HG02678 (cell line): ENCODE measurements around the gene EZH1.

ENCODE experiments used
- ATAC-seq: cut with Tn5 transposase; IDR thresholded peaks from one replicate; pipeline ENCODE4 v1.9.1; 2021; ENCODE audit warnings: mild to moderate bottlenecking, moderate library complexity; ENCODE audit not compliant: unreplicated experiment

The EZH1 gene

DNA sequence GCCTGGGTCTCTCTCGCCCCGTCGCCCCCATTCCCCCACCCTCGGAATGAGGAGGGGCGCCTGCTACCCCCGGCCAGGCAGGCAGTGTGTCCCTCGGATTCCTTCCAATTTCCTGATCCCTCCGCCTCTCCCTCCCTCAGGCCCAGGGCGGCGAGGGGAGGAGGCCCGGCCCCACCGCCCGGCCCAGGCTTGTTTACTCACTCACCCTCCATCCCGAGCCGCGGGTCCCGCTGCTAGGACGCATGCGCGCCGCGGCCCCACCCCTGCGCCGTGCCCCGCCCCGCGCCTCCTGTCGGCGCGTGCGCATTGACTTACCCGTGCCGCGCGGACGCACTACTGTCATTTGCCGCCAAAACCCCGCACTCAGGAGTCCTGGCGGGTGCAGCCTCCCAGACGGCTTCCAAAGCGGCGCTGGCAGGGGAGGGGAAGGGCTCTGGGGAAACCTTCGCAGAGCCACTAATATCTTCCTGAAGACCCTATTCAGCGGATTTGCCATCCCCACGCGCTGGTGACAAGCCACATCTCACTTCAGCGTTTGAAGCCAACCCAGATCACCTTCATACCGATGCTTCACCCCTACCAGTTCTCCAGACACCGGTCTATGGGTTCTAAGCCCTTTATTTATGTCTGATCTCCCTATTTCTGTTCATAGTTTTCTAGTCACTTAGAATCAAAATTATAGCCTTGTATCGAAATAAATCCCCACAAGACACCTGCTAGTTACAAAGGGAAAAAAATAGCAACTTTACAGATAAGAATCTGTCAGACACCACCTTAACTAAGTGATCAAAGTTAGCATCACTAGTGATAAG lies at the start of gene EZH1:
TSS of gene EZH1 (minus strand) at position 235 of the 812 bp plus-strand sequence. CDS start 16,099 bp downstream, outside the sequence.
- peak; percentile 84 for ATAC-seq

DNA sequence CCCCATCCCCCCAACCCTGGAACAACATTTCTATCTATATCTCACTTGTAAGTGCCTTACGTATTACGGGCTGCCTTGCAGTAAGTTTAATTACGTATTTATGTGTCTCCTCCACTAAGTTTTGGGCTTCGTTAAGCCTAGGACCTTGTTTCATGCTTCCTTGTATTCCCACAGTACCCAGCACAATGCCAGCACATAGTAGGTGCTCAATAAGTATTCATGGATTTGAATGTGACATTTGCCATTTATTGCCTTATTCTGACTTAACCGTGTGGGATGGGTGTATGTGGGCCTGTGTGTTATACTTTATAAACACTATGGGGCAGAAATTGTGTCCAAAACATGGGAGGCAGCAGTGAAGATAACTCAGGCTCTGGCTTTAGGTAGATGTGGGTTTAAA lies 47.7 kb upstream of the EZH1 start:
- ATAC-seq: no peak

DNA sequence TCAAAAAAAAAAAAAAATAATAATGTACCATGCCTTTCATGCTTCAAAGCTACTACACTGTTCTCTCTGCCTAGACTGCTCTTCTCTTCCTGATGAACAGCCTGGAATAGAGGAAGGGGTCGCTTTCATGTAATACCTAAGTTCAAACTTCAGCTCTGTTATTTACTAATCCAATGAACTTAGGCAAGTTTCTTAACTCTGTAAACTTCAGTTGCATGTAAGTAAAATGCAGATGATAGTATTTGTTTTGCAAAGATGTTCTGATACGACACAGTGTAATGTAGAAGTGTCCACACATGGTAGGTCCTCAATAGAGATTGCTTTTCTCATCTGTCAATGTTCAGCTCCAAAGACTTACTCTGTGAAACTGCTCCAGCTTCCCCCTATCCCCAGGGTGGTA lies 47.1 kb upstream of the EZH1 start:
- no peak for ATAC-seq

DNA sequence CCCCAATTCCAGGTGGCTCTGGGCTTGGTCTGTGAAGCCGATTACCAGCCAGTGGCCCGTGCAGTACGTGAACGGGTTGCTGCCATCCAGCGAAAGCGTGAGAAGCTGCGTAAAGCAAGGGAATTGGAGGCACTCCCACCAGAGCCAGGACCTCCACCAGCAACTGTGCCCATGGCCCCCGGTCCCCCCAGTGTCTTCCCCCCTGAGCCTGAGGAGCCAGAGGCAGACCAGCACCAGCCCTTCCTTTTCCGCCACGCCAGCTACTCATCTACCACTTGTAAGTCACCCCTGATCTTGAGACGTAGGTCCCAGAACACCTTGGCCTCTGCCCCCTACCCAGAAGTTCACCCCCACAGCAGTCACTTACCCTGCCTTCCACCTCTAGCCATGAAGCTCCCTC lies 42.4 kb upstream of the EZH1 start:
- ATAC-seq: no peak

DNA sequence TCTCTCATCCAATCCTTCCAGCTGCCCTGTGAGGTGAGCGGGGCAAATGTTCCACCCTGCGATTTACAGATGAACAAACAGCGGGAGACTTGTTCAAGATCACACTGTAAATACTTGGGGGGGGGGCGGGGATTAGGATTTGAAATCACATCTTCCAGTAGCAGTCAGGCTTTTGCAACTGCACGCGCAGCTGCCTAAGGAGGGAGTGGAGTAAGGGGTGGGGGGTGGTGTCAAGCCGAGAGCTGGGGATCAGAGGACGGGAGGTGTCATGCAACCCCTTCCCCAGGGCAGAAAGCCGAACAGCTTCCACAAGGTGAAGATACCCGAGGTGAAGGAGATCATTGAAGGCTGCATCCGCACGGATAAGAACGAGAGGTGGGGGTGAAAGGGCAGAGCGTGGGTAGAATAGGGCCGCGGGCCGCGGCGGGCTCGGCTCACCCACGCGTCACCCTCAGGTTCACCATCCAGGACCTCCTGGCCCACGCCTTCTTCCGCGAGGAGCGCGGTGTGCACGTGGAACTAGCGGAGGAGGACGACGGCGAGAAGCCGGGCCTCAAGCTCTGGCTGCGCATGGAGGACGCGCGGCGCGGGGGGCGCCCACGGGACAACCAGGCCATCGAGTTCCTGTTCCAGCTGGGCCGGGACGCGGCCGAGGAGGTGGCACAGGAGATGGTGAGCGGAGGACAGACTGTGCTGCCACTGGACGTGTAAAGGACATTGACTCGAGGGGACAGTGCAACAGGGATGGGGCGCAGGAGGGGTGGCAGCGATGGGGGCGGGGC lies 40.2 kb upstream of the EZH1 start:
- ATAC-seq: no peak

DNA sequence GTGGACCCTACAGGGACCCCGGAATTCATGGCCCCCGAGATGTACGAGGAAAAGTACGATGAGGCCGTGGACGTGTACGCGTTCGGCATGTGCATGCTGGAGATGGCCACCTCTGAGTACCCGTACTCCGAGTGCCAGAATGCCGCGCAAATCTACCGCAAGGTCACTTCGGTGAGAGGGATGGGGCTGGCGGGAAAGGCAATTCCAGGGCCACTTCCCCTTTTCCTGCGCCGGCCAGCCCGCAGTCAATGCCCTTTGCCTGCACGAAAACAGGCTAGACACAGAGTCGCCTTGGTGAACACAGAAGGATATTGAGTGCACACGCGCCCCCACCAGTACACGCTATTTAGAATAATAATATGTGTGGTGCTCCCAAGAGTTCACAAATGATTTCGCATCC lies 39.6 kb upstream of the EZH1 start:
- ATAC-seq: no peak

DNA sequence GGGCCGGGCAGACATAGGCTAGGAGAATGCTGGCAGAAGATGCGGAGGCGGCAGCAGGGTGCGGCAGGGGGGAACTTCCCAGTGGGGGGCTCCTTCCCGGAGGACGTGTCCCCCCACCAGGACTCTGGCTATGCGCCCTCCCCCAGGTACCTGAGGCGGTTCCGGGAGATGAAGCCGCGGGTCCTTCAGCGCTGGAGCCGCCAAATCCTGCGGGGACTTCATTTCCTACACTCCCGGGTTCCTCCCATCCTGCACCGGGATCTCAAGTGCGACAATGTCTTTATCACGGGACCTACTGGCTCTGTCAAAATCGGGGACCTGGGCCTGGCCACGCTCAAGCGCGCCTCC lies 38.9 kb upstream of the EZH1 start:
- ATAC-seq: no peak

DNA sequence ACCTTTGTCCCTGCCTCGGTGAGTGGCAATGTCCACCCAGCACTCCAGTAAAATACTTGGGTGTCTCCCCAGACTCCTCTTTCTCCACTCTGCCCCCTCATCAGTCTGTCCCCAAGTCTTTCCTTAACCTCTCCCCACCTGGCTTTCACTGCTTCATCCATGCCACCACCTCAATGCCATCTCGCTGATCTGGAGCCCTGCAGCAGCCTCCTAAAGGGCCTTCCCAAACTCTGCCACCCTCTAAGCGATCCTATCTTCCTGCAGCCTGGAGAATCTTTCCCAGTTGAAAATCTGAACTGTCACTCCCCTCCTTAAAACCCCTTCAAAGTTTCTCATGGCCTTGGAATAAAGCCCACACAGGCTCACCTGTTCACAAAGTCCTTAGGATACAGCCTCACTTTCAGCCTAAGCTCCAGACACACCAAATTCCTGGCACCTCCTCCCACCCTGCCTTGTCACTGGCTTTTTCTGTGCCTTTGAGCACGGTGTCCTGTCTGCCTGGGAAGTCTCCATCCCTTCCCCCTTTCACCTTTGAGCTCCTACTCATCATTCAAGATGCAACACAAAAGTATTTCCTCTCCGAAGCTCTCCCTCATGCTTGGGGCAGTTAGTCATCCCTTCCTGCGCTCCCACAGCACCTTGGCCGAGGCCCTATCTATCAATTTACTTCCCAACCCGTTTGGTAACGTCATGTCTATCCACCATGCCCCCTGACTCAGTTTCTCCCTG lies 38.4 kb upstream of the EZH1 start:
- ATAC-seq: no peak

DNA sequence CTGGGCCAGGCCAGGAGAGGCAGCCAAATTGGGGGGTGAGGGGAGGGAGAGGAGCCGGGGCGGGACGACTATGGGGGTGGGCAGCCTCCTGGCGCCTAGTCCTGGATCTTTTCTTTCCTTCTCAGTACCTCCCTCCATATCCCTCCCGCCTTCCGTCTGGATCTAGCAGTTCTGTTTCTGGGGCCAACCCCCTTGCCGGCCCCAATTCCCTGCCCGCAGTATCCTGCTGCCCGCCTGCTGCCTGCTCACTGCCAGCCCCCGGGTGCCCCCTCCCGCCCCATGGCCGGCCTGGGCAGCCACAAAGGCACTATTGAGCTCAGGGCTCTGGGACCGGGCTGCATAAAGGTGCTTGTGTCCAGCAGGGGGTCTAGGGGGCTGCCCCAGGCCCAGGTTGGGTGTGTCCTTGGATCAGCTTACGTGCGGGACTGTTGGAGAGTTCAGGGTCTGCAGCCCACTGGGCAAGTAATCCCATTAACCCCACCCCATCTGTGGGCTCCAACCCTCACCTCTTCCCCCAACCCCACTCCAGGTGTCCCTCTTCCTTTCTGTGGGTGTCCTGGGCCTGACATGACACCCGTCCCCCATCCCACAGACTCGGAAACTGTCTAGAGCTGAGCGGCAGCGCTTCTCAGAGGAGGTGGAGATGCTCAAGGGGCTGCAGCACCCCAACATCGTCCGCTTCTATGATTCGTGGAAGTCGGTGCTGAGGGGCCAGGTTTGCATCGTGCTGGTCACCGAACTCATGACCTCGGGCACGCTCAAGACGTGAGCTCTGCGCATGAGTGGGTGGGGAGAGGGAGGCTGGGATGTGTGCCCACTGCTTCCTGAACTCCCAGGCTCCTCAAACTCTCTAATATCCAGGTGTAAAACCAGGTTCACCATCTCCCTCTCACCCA lies 37.6 kb upstream of the EZH1 start:
- ATAC-seq: no peak

DNA sequence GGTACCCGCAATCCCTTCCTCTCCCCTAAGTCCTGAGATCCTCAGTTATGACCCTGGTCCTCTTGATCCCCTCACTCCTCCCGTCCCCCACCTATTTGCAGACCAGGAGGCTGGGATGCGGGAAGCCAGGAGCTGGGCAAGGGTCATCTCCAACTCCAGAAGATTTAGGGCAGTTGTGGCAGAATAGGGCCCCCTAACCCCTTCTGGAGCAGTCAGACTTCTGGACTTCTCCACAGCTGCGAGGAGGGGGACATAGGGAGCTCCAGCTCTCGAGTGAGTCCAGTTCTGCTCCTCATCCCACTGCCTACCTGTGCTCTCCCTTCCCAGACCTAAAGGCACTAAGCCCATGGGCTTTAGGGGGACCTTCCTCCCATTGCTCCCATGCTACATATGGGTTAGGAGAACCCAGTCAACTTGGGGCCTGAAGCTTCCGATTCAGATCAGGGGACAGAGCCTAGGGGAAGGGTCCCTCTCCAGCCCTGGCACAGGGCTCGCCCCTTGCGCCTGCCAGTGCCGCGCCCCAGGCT lies 36.9 kb upstream of the EZH1 start:
- no peak for ATAC-seq

DNA sequence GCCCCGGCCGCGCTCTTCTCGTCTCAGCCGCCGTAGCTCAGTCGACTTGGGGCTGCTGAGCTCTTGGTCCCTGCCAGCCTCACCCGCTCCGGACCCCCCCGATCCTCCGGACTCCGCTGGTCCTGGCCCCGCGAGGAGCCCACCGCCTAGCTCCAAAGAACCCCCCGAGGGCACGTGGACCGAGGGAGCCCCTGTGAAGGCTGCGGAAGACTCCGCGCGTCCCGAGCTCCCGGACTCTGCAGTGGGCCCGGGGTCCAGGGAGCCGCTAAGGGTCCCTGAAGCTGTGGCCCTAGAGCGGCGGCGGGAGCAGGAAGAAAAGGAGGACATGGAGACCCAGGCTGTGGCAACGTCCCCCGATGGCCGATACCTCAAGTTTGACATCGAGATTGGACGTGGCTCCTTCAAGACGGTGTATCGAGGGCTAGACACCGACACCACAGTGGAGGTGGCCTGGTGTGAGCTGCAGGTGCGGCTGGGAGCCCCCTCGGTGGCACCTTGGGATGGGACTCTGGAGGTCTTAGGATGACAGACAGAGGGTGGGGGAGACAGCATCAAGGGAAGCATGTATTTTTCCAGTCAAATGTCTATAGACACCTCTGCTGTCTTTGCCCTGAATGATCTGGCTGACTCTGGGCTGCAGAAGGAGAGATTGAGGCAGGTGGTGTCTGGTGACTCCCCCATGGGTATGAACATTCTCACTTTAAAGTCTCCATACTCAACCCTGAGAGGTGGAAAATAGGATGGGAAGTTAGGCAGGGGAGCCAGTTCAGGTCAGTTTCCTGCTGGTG lies 36.2 kb upstream of the EZH1 start:
- no peak for ATAC-seq

DNA sequence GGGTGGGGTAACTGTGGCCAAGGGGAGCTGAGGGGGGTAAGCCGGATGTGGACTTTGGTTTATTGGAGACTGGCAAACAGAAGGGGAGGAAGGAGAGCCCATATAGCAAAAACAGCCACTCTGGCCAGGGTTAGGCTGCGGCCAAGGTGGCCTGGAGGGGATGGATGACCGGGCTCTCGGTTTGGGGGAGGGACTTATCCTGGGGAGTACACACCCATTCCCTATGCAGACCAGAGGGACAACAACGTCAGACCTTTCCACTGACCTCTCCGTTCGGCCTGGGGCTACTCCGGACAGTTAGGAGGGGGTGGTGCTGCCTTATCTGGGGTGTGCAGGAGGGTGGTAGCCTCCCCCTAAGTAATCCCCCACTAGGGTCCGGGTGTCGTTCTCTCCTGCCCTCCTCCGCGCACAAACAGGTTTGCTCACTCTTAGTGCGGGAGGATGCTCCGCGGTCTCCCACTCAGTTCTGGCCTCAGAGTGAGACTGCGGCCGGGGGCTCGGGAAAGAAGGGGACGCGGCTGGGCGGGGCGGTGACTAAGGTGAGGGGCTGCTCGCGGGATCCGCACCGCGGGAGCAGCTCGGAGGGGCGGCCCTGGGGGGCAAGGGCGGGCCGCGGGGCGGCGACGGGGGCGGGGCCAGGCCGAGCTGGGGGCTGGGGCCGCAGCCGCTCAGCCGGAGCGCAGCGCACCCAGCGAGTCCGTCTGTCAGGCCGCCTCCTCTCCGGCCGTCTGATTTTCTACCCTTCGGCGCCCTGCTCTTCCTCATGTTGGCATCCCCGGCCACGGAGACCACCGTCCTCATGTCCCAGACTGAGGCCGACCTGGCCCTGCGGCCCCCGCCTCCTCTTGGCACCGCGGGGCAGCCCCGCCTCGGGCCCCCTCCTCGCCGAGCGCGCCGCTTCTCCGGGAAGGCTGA lies 35.4 kb upstream of the EZH1 start, which contains the start of gene WNK4:
TSS of gene WNK4 (plus strand) at position 675 of the 915 bp plus-strand sequence. CDS start at position 764, 89 bp downstream.
- ATAC-seq: no peak

DNA sequence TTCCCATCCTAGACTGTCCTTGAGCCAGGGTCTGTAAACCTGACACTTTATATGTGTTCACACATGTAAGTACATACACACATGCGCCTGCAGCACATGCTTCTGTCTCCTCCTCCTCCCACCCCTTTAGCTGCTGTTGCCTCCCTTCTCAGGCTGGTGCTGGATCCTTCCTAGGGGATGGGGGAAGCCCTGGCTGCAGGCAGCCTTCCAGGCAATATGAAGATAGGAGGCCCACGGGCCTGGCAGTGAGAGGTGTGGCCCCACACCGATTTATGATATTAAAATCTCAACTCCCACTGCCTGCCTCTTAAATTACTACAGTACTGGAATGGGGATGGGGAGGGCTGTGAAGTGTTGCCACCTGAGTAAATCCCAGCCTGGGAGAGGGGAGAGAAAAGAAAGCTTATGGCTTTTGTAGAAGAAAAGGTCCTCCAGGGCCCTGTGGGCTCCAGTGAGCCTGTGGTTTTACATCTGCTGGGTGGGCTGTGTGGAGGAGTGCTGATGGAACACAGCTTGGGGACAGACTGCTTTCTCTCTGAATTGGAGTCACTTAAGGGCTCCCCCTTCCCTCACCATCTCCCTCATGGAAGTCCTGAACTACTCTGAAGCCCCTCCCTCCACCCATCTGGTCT lies 34.6 kb upstream of the EZH1 start:
- ATAC-seq: no peak

DNA sequence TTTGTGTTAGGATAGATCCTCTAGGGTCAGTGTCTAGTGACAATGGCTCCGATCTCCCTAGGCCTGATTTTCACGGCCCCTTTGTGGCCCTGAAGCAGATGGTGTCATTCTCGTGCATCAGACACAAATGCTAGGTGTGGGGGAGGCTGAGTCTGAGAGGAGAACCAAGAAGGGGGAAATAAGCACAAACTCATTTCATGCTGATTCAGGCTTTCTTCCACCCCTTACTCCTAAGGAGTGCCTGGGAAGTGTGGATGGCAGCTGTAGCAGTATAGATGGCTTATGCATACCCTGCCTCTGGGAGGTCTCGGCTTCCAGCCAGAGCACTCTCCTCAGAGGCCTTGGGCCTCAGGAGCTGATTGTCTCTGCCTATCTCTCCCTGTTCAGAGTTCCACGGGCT lies 33.7 kb upstream of the EZH1 start:
- no peak for ATAC-seq

DNA sequence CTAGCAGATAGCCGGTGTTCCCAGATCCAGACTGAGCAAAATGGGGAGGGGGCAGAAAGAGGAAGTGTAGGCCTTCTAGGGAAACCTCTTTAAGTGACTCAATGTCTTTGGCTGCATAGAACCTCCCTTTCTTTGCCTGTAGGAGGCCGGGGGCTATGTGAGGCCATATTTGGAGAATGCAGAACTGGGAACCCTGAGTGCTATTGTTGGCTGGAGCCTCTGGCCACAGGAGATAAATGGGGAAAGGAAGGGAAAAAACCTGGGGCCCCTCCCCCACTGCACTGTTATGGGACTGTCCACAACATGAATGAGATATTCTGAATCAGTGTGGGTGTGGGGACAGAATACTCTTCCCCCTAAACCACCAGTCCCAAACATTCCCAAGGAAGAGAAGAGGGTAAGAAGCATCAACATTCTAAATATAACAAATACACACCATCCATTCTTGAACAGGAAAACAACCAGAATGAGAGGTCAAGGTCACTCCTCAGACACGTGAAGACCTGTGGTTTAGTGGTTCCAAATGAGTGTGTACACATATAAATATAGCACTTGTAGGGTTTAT lies 30.8 kb upstream of the EZH1 start:
- ATAC-seq: no peak

DNA sequence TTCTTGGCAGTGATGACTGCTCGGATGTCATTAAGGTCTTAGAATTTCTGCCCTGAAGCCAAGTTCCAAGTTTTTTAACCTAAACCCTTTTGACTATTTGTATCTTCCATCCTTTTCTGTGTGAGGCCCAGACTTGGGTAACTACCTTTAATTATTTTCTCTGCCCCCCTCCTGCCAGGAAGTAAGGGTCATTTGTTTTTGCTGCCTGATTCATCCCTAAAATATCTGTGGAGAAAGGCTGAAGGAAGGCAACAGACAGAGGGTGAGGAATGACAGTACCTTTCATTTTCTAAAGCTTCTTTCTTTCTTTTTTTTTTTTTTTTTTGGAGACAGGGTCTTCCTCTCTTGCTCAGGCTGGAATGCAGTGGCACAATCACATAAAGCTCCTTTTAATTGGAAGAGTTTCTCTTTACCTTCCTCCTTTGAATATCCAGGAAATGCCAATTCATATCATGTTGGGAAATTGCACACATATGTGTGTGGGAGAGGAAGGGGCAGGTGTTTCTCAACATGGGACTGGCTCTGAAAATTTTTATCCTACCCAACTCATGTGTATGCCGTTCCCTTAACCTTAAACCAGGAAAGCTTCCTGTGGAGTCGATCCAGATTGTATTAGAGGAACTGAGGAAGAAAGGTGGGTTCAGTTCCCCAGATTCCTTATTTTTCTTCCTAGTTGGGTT lies 29.4 kb upstream of the EZH1 start:
- ATAC-seq: no peak
